Liver (tissue), 3 donors: Measurements from ENCODE around the gene SP110.

Experiments used
- CTCF ChIP-seq: fragments of 150-350 bp; IDR thresholded peaks from 2 replicates; pipeline ENCODE4 v1.5.1; 2017; ENCODE audit warnings: improper control_type of control experiment, low read depth, low read length; ENCODE audit not compliant: missing input control
- EGR1 ChIP-seq, 2 donors: IDR thresholded peaks; 2 replicates each; pipeline ENCODE4 v1.6.1; 2016 to 2018; ENCODE audit warnings: antibody characterized with exemption in 2 of 2, low read depth in 2 of 2
- MAX ChIP-seq: IDR thresholded peaks from 2 replicates; pipeline ENCODE4 v1.6.1; 2016; ENCODE audit warnings: antibody characterized with exemption
- RAD21 ChIP-seq, 2 donors: IDR thresholded peaks; 2 replicates each; pipeline ENCODE4 v1.6.1; 2016; ENCODE audit warnings: antibody characterized with exemption in 2 of 2, mild to moderate bottlenecking in 2 of 2
- YY1 ChIP-seq: IDR thresholded peaks from 2 replicates; pipeline ENCODE4 v1.6.1; 2016; ENCODE audit warnings: antibody characterized with exemption, mild to moderate bottlenecking
- TF ChIP-seq, protein P1 (sequence below): IDR thresholded peaks from 2 replicates; pipeline ENCODE4 v1.6.1; 2016; ENCODE audit warnings: antibody characterized with exemption
- TF ChIP-seq, protein P2 (sequence below): IDR thresholded peaks from 2 replicates; pipeline ENCODE4 v1.6.1; 2016; ENCODE audit warnings: antibody characterized with exemption, mild to moderate bottlenecking
- donor health status: healthy.
- donor health status: healthy.

- TF ChIP-seq RAD21 (IDR thresholded peaks at IDR 0.05) (no peak), MAX (no peak), YY1 (no peak), CTCF (no peak), EGR1 (IDR thresholded peaks at IDR 0.05; ENCODE audit: low read depth in 2 of 2) (no peak)
- TF ChIP-seq, protein P1, sequence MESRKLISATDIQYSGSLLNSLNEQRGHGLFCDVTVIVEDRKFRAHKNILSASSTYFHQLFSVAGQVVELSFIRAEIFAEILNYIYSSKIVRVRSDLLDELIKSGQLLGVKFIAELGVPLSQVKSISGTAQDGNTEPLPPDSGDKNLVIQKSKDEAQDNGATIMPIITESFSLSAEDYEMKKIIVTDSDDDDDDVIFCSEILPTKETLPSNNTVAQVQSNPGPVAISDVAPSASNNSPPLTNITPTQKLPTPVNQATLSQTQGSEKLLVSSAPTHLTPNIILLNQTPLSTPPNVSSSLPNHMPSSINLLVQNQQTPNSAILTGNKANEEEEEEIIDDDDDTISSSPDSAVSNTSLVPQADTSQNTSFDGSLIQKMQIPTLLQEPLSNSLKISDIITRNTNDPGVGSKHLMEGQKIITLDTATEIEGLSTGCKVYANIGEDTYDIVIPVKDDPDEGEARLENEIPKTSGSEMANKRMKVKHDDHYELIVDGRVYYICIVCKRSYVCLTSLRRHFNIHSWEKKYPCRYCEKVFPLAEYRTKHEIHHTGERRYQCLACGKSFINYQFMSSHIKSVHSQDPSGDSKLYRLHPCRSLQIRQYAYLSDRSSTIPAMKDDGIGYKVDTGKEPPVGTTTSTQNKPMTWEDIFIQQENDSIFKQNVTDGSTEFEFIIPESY, result no peak
- TF ChIP-seq, protein P2, sequence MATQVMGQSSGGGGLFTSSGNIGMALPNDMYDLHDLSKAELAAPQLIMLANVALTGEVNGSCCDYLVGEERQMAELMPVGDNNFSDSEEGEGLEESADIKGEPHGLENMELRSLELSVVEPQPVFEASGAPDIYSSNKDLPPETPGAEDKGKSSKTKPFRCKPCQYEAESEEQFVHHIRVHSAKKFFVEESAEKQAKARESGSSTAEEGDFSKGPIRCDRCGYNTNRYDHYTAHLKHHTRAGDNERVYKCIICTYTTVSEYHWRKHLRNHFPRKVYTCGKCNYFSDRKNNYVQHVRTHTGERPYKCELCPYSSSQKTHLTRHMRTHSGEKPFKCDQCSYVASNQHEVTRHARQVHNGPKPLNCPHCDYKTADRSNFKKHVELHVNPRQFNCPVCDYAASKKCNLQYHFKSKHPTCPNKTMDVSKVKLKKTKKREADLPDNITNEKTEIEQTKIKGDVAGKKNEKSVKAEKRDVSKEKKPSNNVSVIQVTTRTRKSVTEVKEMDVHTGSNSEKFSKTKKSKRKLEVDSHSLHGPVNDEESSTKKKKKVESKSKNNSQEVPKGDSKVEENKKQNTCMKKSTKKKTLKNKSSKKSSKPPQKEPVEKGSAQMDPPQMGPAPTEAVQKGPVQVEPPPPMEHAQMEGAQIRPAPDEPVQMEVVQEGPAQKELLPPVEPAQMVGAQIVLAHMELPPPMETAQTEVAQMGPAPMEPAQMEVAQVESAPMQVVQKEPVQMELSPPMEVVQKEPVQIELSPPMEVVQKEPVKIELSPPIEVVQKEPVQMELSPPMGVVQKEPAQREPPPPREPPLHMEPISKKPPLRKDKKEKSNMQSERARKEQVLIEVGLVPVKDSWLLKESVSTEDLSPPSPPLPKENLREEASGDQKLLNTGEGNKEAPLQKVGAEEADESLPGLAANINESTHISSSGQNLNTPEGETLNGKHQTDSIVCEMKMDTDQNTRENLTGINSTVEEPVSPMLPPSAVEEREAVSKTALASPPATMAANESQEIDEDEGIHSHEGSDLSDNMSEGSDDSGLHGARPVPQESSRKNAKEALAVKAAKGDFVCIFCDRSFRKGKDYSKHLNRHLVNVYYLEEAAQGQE, result no peak
These were observed 48.9 kb upstream of the SP110 start for GRCh38 chr2:230268606-230269243.
